Liver (tissue), 9 donors: ENCODE measurements around the gene BASP1. TPM values are rescaled to one million over a fixed set of nuclear protein-coding genes. Genes with fewer than 3 reads are reported as not detected.

Experiments used
- DNase-seq: peaks from one replicate; pipeline ENCODE4 v3.0.0-alpha.2; 2017; ENCODE audit warnings: low spot score
- H3K27ac ChIP-seq, 2 donors: one replicate each; pipeline ENCODE4 v1.7.0; 2013; ENCODE audit warnings: inconsistent platforms in 2 of 2, low read length in 2 of 2, control low read depth in 1 of 2, low read depth in 1 of 2, mild to moderate bottlenecking in 1 of 2
- H3K27me3 ChIP-seq, 4 donors: one replicate each; pipeline versions ENCODE4 v1.6.1 to v1.7.0; 2013; ENCODE audit warnings: low read length in 3 of 4, inconsistent platforms in 1 of 4, mild to moderate bottlenecking in 1 of 4, moderate library complexity in 1 of 4; ENCODE audit not compliant: control insufficient read depth in 4 of 4, insufficient read depth in 4 of 4
- H3K36me3 ChIP-seq, 4 donors: one replicate each; pipeline versions ENCODE4 v1.6.1 to v1.7.0; 2013; ENCODE audit warnings: low read length in 3 of 4, mild to moderate bottlenecking in 3 of 4, low read depth in 1 of 4, moderate library complexity in 1 of 4; ENCODE audit not compliant: control insufficient read depth in 4 of 4, insufficient read depth in 3 of 4
- H3K4me1 ChIP-seq, 4 donors: one replicate each; pipeline versions ENCODE4 v1.6.1 to v1.7.0; 2013; ENCODE audit warnings: low read length in 3 of 4, mild to moderate bottlenecking in 3 of 4, moderate library complexity in 1 of 4; ENCODE audit not compliant: control insufficient read depth in 4 of 4, insufficient read depth in 4 of 4
- H3K4me3 ChIP-seq, 3 donors: one replicate each; pipeline versions ENCODE4 v1.6.1 to v1.7.0; 2013; ENCODE audit warnings: low read length in 3 of 3, control low read depth in 1 of 3, low read depth in 1 of 3, mild to moderate bottlenecking in 1 of 3
- H3K9ac ChIP-seq, 2 donors: one replicate each; pipeline ENCODE4 v1.7.0; 2013; ENCODE audit warnings: low read length in 2 of 2, mild to moderate bottlenecking in 2 of 2, moderate library complexity in 2 of 2, control low read depth in 1 of 2, low read depth in 1 of 2
- H3K9me3 ChIP-seq, 4 donors: one replicate each; pipeline versions ENCODE4 v1.6.1 to v1.7.0; 2013; ENCODE audit warnings: low read length in 3 of 4; ENCODE audit not compliant: control insufficient read depth in 4 of 4
- ATF3 ChIP-seq: IDR thresholded peaks from 2 replicates; pipeline ENCODE4 v1.6.1; 2016; ENCODE audit warnings: antibody characterized with exemption
- EGR1 ChIP-seq, 2 donors: IDR thresholded peaks; 2 replicates each; pipeline ENCODE4 v1.6.1; 2016 to 2018; ENCODE audit warnings: antibody characterized with exemption in 2 of 2, low read depth in 2 of 2
- FOXA1 ChIP-seq: IDR thresholded peaks from 2 replicates; pipeline ENCODE4 v1.6.1; 2016; ENCODE audit warnings: antibody characterized with exemption
- GABPA ChIP-seq, 2 donors: IDR thresholded peaks in 1 of 2; conservative IDR thresholded peaks in 1 of 2; 2 replicates each; pipeline ENCODE4 v1.6.1; 2016; ENCODE audit warnings: antibody characterized with exemption in 2 of 2, mild to moderate bottlenecking in 1 of 2, moderate library complexity in 1 of 2
- HNF4A ChIP-seq, 2 donors: conservative IDR thresholded peaks; 2 replicates each; pipeline ENCODE4 v1.6.1; 2016; ENCODE audit warnings: antibody characterized with exemption in 2 of 2, mild to moderate bottlenecking in 2 of 2
- HNF4G ChIP-seq: IDR thresholded peaks from 2 replicates; pipeline ENCODE4 v1.6.1; 2016; ENCODE audit warnings: antibody characterized with exemption
- JUND ChIP-seq, 2 donors: IDR thresholded peaks; 2 replicates each; pipeline ENCODE4 v1.6.1; 2016; ENCODE audit warnings: antibody characterized with exemption in 2 of 2
- MAX ChIP-seq: IDR thresholded peaks from 2 replicates; pipeline ENCODE4 v1.6.1; 2016; ENCODE audit warnings: antibody characterized with exemption
- RAD21 ChIP-seq, 2 donors: IDR thresholded peaks; 2 replicates each; pipeline ENCODE4 v1.6.1; 2016; ENCODE audit warnings: antibody characterized with exemption in 2 of 2, mild to moderate bottlenecking in 2 of 2
- RXRA ChIP-seq, 2 donors: IDR thresholded peaks; 2 replicates each; pipeline ENCODE4 v1.6.1; 2017 to 2018; ENCODE audit warnings: antibody characterized with exemption in 2 of 2, mild to moderate bottlenecking in 1 of 2
- SP1 ChIP-seq: IDR thresholded peaks from 2 replicates; pipeline ENCODE4 v1.6.1; 2018; ENCODE audit warnings: antibody characterized with exemption, mild to moderate bottlenecking
- TAF1 ChIP-seq: conservative IDR thresholded peaks from 2 replicates; pipeline ENCODE4 v1.6.1; 2016; ENCODE audit warnings: antibody characterized with exemption, mild to moderate bottlenecking
- YY1 ChIP-seq: IDR thresholded peaks from 2 replicates; pipeline ENCODE4 v1.6.1; 2016; ENCODE audit warnings: antibody characterized with exemption, mild to moderate bottlenecking
- ZBTB33 ChIP-seq: IDR thresholded peaks from 2 replicates; pipeline ENCODE4 v1.6.1; 2016; ENCODE audit warnings: antibody characterized with exemption
- WGBS: extraction: QIAGEN DNeasy Blood & Tissue Kit; methylation state at CpG from one replicate; pipeline ENCODE4 v1.1.7; 2013; 5-methylcytosine and 5-hydroxymethylcytosine counted together
- polyA plus RNA-seq, 2 donors: library from polyadenylated mRNA; stranded (reverse) in 1 of 2; unstranded in 1 of 2; fragments of 200-250 nt in 1 of 2; fragments of >200 nt in 1 of 2; fragmentation: Nextera tagmentation in 1 of 2; extraction: Ambion mirVana in 1 of 2; gene quantifications; one replicate each; pipeline versions ENCODE4 v1.2.1 to v1.2.3, GENCODE V29; 2013 to 2015
- total RNA-seq, 2 donors: library from RNA; depleted of rRNA; stranded (reverse); fragments of >200 nt; gene quantifications; one replicate each; pipeline ENCODE4 v1.2.3, GENCODE V29; 2014
- TF ChIP-seq, protein P1 (sequence below): fragments of 150-350 bp; IDR thresholded peaks from 2 replicates; pipeline ENCODE4 v1.5.1; 2017; ENCODE audit warnings: improper control_type of control experiment, low read depth, low read length; ENCODE audit not compliant: missing input control
- donor health status: healthy.
- donor health status: healthy.
- donor health status: healthy.
- donor health status: healthy.
- donor health status: healthy.

BASP1 gene
- total and polyA plus RNA-seq, 4 donors, result 1.2 to 17.0 (median 5.4) TPM

DNA sequence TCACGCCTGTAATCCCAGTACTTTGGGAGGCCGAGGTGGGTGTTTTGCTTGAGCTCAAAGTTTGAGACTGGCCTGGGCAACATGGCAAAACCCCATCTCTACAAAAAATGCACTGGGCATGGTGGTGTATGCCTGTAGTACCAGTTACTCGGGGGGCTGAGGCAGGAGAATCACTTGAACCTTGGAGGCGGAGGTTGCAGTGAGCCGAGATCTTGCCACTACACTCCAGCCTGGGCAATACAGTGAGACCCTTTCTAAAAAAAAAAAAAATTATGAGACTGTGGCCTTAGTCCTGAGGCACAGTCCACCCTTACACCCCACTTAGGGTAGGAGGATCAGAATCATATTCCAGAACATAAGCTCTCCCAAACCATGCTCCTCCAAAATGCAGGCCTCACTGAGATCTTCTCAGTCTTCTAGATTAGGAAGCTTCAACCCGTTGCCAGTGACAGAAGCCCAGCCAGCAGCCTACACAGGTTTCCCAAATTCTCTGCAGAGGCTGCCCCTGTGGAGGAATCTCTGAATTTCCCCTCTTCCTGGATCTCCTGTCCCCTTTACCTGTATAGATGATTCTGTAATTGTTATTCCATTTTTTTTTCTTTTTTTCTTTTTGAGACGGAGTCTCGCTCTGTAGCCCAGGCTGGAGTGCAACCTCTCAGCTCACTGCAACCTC, 77.3 kb downstream of the BASP1 start:
- WGBS, result 91% methylated on average over 8 of the region's 8 CpGs
- Histone ChIP-seq H3K4me1 (no peaks in the 10 kb centered on the region), H3K27me3 (peaks cover 0 to 6% (median 0%) of the 10 kb centered on the region in 4 donors), H3K9me3 (no peaks in the 10 kb centered on the region), H3K27ac (no peak overlapping the region), H3K9ac (no peak overlapping the region), H3K36me3 (no peaks in the 10 kb centered on the region), H3K4me3 (no peak overlapping the region)
- TF ChIP-seq FOXA1, result no peak
- TF ChIP-seq, protein P1, sequence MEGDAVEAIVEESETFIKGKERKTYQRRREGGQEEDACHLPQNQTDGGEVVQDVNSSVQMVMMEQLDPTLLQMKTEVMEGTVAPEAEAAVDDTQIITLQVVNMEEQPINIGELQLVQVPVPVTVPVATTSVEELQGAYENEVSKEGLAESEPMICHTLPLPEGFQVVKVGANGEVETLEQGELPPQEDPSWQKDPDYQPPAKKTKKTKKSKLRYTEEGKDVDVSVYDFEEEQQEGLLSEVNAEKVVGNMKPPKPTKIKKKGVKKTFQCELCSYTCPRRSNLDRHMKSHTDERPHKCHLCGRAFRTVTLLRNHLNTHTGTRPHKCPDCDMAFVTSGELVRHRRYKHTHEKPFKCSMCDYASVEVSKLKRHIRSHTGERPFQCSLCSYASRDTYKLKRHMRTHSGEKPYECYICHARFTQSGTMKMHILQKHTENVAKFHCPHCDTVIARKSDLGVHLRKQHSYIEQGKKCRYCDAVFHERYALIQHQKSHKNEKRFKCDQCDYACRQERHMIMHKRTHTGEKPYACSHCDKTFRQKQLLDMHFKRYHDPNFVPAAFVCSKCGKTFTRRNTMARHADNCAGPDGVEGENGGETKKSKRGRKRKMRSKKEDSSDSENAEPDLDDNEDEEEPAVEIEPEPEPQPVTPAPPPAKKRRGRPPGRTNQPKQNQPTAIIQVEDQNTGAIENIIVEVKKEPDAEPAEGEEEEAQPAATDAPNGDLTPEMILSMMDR, result no peak
- no peak for TF ChIP-seq EGR1 (IDR thresholded peaks at IDR 0.05; ENCODE audit: low read depth in 2 of 2)
- no peak for TF ChIP-seq RAD21 (IDR thresholded peaks at IDR 0.05)
- TF ChIP-seq GABPA (IDR thresholded peaks at IDR 0.05 in 1 of 2, conservative IDR thresholded peaks at IDR 0.05 in 1 of 2), result no peak
- no peak for TF ChIP-seq HNF4G
- DNase-seq, result no peak

- no peaks in the 10 kb centered on the region for H3K4me1 ChIP-seq
- no peak overlapping the region for H3K9ac ChIP-seq
- no peak overlapping the region for H3K4me3 ChIP-seq
- WGBS, result 82% methylated on average over 3 of the region's 3 CpGs
- no peaks in the 10 kb centered on the region for H3K9me3 ChIP-seq
- peaks cover 0 to 10% (median 0%) of the 10 kb centered on the region in 4 donors for H3K27me3 ChIP-seq
- H3K36me3 ChIP-seq, result no peaks in the 10 kb centered on the region
- no peak overlapping the region for H3K27ac ChIP-seq
- no peak for DNase-seq
- TF ChIP-seq SP1 (no peak), MAX (no peak), TAF1 (no peak), YY1 (no peak)
Measured at GRCh38 chr5:17295671-17296070, 78.2 kb downstream of the BASP1 start.

DNA sequence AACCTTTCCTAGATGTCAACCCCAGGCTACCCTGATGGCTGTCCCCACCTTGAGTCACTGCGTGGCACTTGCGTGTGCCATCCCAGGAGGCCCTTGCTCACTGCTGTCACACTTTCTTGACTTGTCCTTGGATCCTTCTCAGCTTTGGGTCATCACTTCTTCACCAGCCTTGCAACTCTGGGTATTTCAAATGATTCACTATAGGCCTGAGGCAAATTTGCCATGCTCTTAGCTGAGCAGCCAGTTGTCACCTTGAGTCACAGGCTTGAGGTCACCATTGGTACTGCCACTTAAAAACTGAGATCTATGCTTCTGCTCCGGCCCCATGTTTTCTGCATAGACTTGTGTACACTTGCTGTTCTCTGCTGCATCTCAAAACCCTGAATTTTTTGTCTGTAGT, 84.7 kb downstream of the BASP1 start:
- 95% methylated on average over 3 of the region's 3 CpGs for WGBS
- no peaks in the 10 kb centered on the region for H3K36me3 ChIP-seq
- no peaks in the 10 kb centered on the region for H3K9me3 ChIP-seq
- H3K4me3 ChIP-seq, result no peak overlapping the region
- H3K27ac ChIP-seq, result no peak overlapping the region
- TF ChIP-seq MAX (no peak), HNF4G (no peak), ZBTB33 (no peak), JUND (IDR thresholded peaks at IDR 0.05) (no peak), HNF4A (conservative IDR thresholded peaks at IDR 0.05) (no peak), ATF3 (no peak), RXRA (IDR thresholded peaks at IDR 0.05) (no peak), FOXA1 (no peak), RAD21 (IDR thresholded peaks at IDR 0.05) (no peak)
- TF ChIP-seq, protein P1, result no peak
- peaks cover 0 to 1% (median 0%) of the 10 kb centered on the region in 4 donors for H3K4me1 ChIP-seq
- H3K9ac ChIP-seq, result no peak overlapping the region
- DNase-seq, result no peak
- peaks cover 0 to 4% (median 1%) of the 10 kb centered on the region in 4 donors for H3K27me3 ChIP-seq
